T-helper 2 cell treated with Interferon-gamma antibody and Interleukin-4, amounts not matched to agents 5 μg/mL and 100 μg/mL, for 36 hours (primary cell): ENCODE measurements around the gene SYVN1.

Experiments used
- DNase-seq: peaks from one replicate; pipeline ENCODE4 v3.0.0; 2021; ENCODE audit warnings: low spot score
- H3K27ac Mint-ChIP-seq: one replicate; pipeline ENCODE4 v1.8.0; 2021; ENCODE audit warnings: mild to moderate bottlenecking, mixed read lengths
- H3K27me3 Mint-ChIP-seq: one replicate; pipeline ENCODE4 v1.8.0; 2021; ENCODE audit warnings: low read depth, mixed read lengths
- H3K36me3 Mint-ChIP-seq: one replicate; pipeline ENCODE4 v1.8.0; 2021; ENCODE audit warnings: low read depth, mixed read lengths
- H3K4me1 Mint-ChIP-seq: one replicate; pipeline ENCODE4 v1.8.0; 2021; ENCODE audit warnings: low read depth, mixed read lengths
- H3K4me3 Mint-ChIP-seq: one replicate; pipeline ENCODE4 v1.8.0; 2022; ENCODE audit warnings: mild to moderate bottlenecking, moderate library complexity, mixed read lengths
- H3K9me3 Mint-ChIP-seq: one replicate; pipeline ENCODE4 v1.8.0; 2021; ENCODE audit warnings: mixed read lengths

The SYVN1 gene

DNA sequence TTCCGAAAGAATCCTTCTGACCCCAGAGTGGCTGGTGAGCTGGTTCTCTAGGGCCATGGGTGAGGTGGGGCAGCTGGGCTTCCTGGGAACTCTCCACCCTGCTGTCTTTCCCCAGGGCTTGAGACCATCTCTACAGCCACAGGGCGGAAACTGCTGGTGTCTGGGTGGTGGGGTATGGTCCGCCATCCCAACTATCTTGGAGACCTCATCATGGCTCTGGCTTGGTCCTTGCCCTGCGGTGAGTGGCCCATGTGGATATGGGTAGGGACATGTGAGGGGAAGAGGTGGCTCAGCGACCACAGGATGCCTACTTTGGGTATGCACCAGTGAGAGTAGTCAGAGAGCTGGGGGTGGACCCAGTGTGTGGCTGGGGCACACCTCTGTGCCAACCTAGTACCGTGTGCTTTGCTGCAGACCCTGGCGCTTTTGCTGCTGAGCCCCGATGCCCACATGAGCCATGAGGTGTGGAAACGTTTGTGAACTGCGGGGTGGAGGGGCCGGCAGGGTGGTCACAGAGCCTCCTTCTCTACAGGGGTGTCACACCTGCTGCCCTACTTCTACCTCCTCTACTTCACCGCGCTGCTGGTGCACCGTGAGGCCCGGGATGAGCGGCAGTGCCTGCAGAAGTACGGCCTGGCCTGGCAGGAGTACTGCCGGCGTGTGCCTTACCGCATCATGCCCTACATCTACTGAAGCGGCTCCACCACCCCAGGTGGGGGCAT, 18.8 kb downstream of the SYVN1 start:
- Mint-ChIP-seq H3K4me3 (peak overlapping the region; percentile 88), H3K9me3 (no peaks in the 10 kb centered on the region), H3K27me3 (no peaks in the 10 kb centered on the region), H3K27ac (peak overlapping the region; percentile 10), H3K36me3 (peaks cover 24% of the 10 kb centered on the region), H3K4me1 (peaks cover 41% of the 10 kb centered on the region)
- DNase-seq, result no peak

DNA sequence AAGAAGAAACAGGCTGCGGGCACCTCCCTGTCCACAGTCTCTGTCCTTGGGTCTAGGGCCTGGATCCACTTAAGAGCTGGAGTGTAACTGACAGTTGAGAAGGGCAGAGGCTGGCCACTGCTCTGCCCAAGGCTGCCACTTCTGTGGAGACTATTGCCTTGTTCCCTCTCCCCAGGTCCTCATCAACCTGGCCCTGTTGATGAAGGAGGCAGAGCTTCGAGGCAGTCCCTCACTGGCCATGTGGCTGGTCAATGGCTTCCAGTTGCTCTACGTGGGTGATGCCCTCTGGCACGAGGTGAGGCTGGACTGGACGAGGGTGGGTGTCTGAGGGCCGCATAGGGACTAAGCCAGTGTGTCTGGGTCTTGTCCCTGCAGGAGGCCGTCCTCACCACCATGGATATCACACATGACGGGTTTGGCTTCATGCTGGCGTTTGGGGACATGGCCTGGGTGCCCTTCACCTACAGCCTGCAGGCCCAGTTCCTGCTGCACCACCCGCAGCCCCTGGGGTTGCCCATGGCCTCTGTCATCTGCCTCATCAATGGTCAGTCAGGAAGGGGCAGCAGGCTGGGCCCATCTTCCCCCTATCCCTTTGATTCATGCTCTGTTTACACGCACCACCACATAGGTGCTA, 19.7 kb downstream of the SYVN1 start:
- peak overlapping the region; percentile 85 for H3K4me3 Mint-ChIP-seq
- peaks cover 38% of the 10 kb centered on the region for H3K4me1 Mint-ChIP-seq
- no peaks in the 10 kb centered on the region for H3K9me3 Mint-ChIP-seq

DNA sequence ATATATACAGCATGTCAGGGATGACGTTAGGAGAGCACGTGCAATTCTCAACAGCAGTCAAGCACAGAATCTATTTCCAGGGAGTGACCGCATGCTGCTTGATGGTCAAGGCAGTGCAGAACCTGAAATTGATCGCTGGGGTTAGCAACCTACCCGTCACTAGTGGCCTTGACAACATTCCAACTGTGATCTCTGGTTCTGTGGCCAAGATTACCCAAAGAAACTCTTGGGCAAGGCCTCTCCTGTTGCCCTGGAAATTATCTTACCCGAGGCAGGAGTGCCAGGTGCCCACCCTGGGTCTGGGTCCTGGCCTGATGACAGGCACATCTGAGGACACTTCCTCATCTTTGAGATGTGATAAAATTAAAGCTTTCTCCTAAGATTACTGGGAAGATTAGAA, 20.5 kb downstream of the SYVN1 start:
- Mint-ChIP-seq H3K4me1 (peaks cover 36% of the 10 kb centered on the region), H3K36me3 (peaks cover 14% of the 10 kb centered on the region), H3K27ac (peak overlapping the region; percentile 82), H3K9me3 (no peaks in the 10 kb centered on the region), H3K4me3 (peak overlapping the region; percentile 85), H3K27me3 (no peaks in the 10 kb centered on the region)
- no peak for DNase-seq

More for the DNA sequence above, 19.7 kb downstream of the SYVN1 start:
- no peak for DNase-seq
- H3K27me3 Mint-ChIP-seq, result no peaks in the 10 kb centered on the region
- H3K36me3 Mint-ChIP-seq, result peaks cover 19% of the 10 kb centered on the region
- H3K27ac Mint-ChIP-seq, result peak overlapping the region; percentile 45

DNA sequence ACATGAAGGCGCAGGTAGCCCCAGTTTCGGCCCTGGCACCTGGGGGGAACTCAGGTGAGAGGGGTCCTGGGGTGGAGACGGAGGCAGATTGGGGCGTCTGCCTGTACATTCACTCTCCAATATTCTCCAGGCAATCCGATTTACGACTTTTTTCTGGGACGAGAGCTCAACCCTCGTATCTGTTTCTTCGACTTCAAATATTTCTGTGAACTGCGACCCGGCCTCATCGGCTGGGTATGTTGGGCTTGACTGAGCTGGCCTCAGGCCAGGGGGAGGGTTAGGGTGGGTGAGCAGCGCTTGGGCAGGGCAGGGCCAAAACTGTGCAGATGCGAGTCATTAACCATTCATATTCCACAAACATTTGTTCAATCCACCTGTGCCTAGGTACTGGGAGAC, 21.0 kb downstream of the SYVN1 start:
- H3K4me1 Mint-ChIP-seq, result peaks cover 31% of the 10 kb centered on the region
- H3K4me3 Mint-ChIP-seq, result peak overlapping the region; percentile 85
- no peaks in the 10 kb centered on the region for H3K27me3 Mint-ChIP-seq
- H3K9me3 Mint-ChIP-seq, result no peaks in the 10 kb centered on the region
- H3K36me3 Mint-ChIP-seq, result peaks cover 9% of the 10 kb centered on the region
- no peak for DNase-seq
- H3K27ac Mint-ChIP-seq, result peak overlapping the region; percentile 82

DNA sequence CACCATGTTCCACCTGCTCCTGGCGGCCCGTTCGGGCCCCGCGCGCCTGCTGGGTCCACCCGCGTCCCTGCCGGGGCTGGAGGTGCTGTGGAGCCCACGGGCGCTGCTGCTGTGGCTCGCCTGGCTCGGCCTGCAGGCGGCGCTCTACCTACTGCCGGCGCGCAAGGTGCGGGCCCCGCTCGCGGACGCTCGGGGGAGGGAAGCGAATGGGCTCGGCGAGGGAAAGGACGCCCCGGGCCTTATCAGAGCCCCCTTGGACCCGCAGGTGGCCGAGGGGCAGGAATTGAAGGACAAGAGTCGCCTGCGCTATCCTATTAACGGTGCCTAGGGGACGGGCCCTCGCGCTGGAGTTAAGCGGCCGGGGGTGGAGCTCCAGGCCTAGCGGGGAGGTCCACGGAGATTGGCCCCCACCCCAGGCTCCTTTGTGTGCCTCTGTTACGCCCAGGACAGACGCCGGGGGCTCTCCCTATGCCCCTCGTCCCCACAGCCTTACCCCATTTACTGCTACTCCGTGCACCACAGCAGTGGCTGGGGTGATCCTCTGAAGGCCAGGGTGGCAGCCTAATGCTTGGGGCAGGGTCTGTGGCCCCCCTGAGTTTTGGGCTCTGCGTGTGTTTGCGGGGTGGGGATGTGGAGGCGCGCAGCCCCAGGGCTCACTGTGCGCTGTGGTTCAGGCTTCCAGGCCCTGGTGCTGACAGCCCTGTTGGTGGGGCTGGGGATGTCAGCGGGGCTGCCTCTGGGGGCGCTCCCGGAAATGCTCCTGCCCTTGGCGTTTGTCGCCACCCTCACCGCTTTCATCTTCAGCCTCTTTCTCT, 21.6 kb downstream of the SYVN1 start:
- Mint-ChIP-seq H3K4me1 (peaks cover 28% of the 10 kb centered on the region), H3K9me3 (no peaks in the 10 kb centered on the region), H3K4me3 (peak overlapping the region; percentile 85), H3K27ac (peak overlapping the region; percentile 82), H3K27me3 (no peaks in the 10 kb centered on the region), H3K36me3 (peaks cover 5% of the 10 kb centered on the region)
- peak; percentile 71 for DNase-seq

DNA sequence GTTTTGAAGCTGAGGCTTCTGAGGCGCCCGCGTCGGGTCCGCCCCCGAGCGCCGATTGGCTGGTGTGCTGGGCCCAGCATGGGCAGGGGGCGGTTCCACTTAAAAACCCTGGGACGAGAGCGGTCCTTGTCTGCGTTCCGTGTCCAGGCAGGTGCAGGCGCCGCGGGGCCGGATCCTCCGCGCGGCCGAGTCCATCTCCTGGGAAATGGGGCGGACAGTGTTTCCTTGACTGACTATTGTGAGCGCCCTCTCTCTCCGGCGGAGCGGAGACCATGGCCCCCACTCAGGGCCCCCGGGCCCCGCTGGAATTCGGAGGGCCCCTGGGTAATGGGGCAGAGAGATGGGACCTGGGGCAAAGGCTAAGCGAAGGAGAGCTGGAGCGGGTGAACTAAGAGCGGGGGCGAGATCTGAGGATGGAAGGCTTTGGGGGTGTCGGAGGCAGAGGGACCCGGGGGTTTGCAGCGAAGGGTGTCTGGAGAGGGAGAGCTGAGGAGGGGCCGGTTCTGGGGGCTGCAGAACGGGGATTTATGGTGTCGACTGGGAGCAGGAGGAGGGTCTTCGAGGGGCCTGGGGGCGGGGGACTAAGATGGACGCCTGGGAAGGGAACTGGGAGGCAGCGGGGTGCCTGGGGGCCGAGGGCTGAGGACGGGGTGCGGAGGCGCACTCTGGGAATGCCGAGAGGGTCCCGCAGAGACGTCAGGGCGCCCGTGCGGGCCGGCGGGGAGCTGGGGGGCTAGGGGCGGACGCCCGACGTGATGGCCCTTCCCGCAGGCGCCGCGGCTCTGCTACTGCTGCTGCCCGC, 22.4 kb downstream of the SYVN1 start, which contains the start of gene TM7SF2:
TSS of gene TM7SF2 (plus strand) at position 129 of the 802 bp plus-strand sequence. CDS start at position 273, 144 bp downstream.
- Mint-ChIP-seq H3K4me1 (peaks cover 28% of the 10 kb centered on the region), H3K9me3 (no peaks in the 10 kb centered on the region), H3K27me3 (no peaks in the 10 kb centered on the region), H3K27ac (peak within 1 kb of the TSS; percentile 82), H3K36me3 (peaks cover 3% of the 10 kb centered on the region), H3K4me3 (peak within 1 kb of the TSS; percentile 85)
- peak; percentile 94 for DNase-seq

DNA sequence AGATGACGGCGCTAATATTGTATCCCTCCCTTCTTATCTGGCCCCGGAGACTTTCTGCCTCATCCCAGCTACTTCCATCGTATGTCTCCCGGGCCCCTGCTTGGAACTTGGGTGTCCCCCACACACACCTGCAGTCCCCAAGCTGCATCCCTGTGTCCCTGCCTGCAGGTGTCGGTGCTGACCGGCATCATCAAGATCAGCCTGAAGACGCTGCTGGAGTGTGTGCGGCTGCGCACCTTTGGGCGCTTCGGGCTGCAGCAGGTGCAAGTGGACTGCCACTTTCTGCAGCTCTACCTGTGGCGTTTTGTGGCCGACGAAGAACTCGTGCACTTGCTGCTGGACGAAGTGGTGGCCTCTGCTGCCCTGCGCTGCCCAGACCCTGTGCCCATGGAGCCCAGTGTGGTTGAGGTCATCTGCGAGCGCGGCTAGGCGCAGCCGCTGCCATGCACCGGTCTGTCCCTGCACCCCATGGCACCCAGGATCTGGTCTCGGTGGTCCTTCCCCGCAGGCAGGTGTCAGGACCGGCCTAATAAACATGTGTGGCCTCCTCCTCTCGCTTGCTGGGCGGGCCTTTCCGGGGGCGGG, 23.1 kb downstream of the SYVN1 start:
- peak overlapping the region; percentile 77 for H3K27ac Mint-ChIP-seq
- peak overlapping the region; percentile 85 for H3K4me3 Mint-ChIP-seq
- no peaks in the 10 kb centered on the region for H3K27me3 Mint-ChIP-seq

DNA sequence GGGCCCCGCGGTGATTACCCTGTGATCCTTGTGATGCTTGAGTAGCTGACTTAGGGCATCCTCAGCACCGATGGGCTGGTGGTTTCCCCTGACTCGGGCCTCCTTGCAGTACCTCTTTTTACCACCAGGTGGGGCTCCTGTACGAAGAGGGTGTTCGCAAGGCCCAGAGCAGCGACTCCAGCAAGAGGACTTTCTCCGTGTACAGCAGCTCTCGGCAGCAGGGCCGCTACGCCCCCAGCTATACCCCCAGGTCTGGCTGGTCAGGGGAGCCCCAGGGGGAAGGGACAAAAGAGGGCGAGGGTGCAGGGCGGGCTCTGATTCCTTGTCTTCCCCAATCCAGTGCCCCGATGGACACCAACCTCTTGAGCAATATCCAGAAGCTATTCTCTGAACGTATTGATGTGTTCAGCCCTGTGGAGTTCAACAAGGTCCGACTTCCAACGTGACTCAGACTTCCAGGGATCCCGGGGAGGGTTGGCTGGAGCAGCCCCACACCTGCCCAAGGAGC, 23.9 kb downstream of the SYVN1 start:
- Mint-ChIP-seq H3K4me3 (no peak overlapping the region), H3K4me1 (peaks cover 23% of the 10 kb centered on the region)

More for the DNA sequence above, 23.1 kb downstream of the SYVN1 start:
- H3K9me3 Mint-ChIP-seq, result no peaks in the 10 kb centered on the region
- peaks cover 26% of the 10 kb centered on the region for H3K4me1 Mint-ChIP-seq
- no peak for DNase-seq
- H3K36me3 Mint-ChIP-seq, result peaks cover 6% of the 10 kb centered on the region

DNA sequence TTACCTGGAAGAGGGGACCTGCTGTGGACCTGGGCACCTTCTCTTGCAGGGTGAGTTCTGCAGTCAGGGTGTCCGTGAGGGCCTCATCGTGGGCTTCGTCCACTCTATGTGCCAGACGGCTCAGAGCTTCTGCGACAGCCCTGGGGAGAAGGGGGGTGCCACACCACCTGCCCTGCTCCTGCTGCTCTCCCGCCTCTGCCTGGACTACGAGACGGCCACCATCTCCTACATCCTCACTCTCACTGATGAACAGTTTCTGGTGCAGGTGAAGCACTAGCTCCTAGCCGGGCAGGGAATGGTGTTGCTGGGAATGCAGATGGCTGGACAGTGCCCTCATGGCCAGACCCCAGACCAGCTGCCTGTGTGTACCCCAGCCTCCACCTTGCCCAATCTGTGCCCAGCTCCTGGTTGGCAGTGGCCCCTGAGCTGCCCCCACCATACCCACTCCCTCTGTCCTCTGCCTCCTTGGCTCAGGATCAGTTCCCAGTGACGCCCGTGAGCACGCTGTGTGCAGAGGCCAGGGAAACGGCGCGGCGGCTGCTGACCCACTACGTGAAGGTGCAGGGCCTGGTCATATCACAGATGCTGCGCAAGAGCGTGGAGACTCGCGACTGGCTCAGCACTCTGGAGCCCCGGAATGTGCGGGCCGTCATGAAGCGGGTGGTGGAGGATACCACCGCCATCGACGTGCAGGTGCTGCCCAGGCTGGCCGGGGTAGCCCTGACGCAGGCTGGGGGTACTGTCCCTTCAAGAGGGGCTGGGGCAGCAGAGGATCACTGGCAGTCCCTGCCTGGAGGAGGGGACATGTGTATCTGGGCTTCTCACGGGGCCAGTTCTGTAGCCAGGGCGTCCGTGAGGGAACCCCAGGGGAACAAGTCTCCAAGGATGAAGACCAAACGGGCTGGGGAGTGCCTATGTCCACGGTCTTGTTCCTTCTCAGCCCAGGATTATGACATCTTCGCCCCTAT, 24.8 kb downstream of the SYVN1 start:
- Mint-ChIP-seq H3K4me3 (no peak overlapping the region), H3K36me3 (peaks cover 14% of the 10 kb centered on the region), H3K4me1 (peaks cover 26% of the 10 kb centered on the region), H3K27ac (peak overlapping the region; percentile 16), H3K27me3 (no peaks in the 10 kb centered on the region), H3K9me3 (no peaks in the 10 kb centered on the region)
- DNase-seq, result no peak

More for the DNA sequence above, 23.9 kb downstream of the SYVN1 start:
- peak; percentile 86 for DNase-seq
- H3K36me3 Mint-ChIP-seq, result peaks cover 9% of the 10 kb centered on the region
- H3K27ac Mint-ChIP-seq, result peak overlapping the region; percentile 16
- H3K9me3 Mint-ChIP-seq, result no peaks in the 10 kb centered on the region
- no peaks in the 10 kb centered on the region for H3K27me3 Mint-ChIP-seq

DNA sequence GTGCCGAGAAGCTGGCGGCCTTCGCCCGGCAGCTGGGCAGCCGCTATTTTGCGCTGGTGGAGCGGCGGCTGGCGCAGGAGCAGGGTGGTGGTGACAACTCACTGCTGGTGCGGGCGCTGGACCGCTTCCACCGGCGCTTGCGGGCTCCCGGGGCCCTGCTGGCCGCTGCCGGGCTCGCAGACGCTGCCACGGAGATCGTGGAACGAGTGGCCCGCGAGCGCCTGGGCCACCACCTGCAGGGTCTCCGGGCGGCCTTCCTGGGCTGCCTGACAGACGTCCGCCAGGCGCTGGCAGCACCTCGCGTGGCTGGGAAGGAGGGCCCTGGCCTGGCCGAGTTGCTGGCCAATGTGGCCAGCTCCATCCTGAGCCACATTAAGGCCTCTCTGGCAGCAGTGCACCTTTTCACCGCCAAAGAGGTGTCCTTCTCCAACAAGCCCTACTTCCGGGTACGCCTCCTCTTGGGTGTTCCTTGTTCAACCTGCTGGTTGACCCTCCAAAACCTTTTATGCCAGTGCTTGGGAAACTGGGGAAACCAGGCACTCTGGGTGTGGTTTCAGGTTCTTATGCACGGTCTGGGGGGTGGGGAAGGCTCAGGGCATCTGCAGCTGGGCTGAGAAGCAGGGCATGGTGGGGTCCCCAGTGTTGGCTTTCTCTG, 25.7 kb downstream of the SYVN1 start:
- H3K4me1 Mint-ChIP-seq, result peaks cover 22% of the 10 kb centered on the region
- no peak overlapping the region for H3K4me3 Mint-ChIP-seq
- H3K27ac Mint-ChIP-seq, result no peak overlapping the region
- H3K27me3 Mint-ChIP-seq, result no peaks in the 10 kb centered on the region
- peaks cover 14% of the 10 kb centered on the region for H3K36me3 Mint-ChIP-seq
- no peaks in the 10 kb centered on the region for H3K9me3 Mint-ChIP-seq
- DNase-seq, result no peak

DNA sequence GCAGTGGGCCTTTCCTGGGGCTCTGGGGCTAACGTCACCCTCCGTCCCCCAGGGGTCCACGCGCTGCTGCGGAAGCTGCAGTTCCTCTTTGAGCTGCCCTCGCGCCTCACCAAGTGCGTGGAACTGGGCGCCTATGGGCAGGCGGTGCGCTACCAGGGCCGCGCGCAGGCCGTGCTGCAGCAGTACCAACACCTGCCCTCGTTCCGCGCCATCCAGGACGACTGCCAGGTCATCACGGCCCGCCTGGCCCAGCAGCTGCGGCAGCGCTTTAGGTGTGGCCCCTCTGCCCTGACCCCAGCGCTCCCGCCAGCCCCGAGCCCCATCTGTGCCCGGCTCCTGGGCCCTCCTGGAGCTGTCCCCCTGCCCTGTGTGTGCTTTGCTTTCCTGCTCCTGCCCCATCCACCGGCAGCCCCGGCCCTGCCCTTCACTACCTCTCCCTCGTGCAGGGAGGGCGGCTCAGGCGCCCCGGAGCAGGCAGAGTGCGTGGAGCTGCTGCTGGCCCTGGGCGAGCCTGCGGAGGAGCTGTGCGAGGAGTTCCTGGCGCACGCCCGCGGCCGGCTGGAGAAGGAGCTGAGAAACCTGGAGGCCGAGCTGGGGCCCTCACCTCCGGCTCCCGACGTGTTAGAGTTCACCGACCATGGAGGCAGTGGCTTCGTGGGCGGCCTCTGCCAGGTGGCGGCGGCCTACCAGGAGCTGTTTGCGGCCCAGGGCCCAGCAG, 26.4 kb downstream of the SYVN1 start:
- Mint-ChIP-seq H3K4me3 (no peak overlapping the region), H3K27me3 (no peaks in the 10 kb centered on the region), H3K4me1 (peaks cover 15% of the 10 kb centered on the region), H3K9me3 (no peaks in the 10 kb centered on the region), H3K27ac (no peak overlapping the region), H3K36me3 (peaks cover 14% of the 10 kb centered on the region)
- no peak for DNase-seq
